Measurements from ENCODE around the gene STEAP3. TPM values are rescaled to one million over a fixed set of nuclear protein-coding genes. Genes with fewer than 3 reads are reported as not detected.

Gene STEAP3
- total RNA-seq, 2 donors from 2014 or later: 18.9 to 25.4 TPM

GRCh38 chr2:119190321-119191111 is 33.1 kb upstream of the STEAP3 start:
- WGBS, 2 donors: 60 to 61% methylated on average over 8 of the region's 8 CpGs
- Histone ChIP-seq H3K4me3 (no peak overlapping the region), H3K27ac (no peak overlapping the region), H3K9me3 (no peaks in the 10 kb centered on the region), H3K36me3 (replicated peaks in 1 of 2; ENCODE audit: insufficient read depth in 1 of 2, low read depth in 2 of 2) (no peaks in the 10 kb centered on the region), H3K4me1 (no peaks in the 10 kb centered on the region), H3K27me3 (no peaks in the 10 kb centered on the region)
- ATAC-seq (no peak), DNase-seq (no peak)
- no peak for TF ChIP-seq POLR2A (IDR thresholded peaks at IDR 0.05)
- TF ChIP-seq, protein P1, sequence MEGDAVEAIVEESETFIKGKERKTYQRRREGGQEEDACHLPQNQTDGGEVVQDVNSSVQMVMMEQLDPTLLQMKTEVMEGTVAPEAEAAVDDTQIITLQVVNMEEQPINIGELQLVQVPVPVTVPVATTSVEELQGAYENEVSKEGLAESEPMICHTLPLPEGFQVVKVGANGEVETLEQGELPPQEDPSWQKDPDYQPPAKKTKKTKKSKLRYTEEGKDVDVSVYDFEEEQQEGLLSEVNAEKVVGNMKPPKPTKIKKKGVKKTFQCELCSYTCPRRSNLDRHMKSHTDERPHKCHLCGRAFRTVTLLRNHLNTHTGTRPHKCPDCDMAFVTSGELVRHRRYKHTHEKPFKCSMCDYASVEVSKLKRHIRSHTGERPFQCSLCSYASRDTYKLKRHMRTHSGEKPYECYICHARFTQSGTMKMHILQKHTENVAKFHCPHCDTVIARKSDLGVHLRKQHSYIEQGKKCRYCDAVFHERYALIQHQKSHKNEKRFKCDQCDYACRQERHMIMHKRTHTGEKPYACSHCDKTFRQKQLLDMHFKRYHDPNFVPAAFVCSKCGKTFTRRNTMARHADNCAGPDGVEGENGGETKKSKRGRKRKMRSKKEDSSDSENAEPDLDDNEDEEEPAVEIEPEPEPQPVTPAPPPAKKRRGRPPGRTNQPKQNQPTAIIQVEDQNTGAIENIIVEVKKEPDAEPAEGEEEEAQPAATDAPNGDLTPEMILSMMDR (IDR thresholded peaks at IDR 0.05): no peak
- intact Hi-C loops (cut with DNase I): no loop called here

DNA sequence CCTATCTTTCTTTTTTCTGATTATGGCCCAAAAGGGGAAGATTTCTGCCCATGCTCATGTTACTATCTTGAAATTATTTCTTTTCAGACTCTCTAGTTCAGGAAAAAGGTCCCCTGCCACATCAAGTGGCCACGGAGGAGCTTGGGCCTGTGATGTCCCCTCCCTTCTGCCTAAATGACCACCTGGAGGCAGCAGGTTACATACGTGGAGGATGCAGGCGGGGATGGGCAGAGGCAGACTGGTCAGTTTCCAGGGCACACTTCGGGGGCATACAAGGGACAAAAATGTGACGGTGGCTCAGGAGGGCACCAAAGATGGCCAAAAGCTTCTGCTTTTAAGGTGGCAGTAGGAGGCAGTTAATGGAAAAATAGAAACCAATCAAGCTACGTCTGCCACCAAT is 30.7 kb upstream of the STEAP3 start:
- DNase-seq (no peak), ATAC-seq (no peak)
- 68 to 80% methylated on average over 6 of the region's 6 CpGs for WGBS, 2 donors

GRCh38 chr2:119195001-119195400 is 28.6 kb upstream of the STEAP3 start:
- ATAC-seq: no peak
- Histone ChIP-seq H3K27ac (no peak overlapping the region), H3K4me1 (peaks cover 30% of the 10 kb centered on the region), H3K4me3 (no peak overlapping the region), H3K27me3 (no peaks in the 10 kb centered on the region), H3K36me3 (replicated peaks in 1 of 2; ENCODE audit: insufficient read depth in 1 of 2, low read depth in 2 of 2) (no peaks in the 10 kb centered on the region), H3K9me3 (no peaks in the 10 kb centered on the region)
- DNase-seq: no peak
- intact Hi-C loops (cut with DNase I): no loop called here
- 91% methylated on average over 5 of the region's 5 CpGs for WGBS, 2 donors
- TF ChIP-seq, protein P1 (IDR thresholded peaks at IDR 0.05): no peak

More for the DNA sequence above, 30.7 kb upstream of the STEAP3 start:
- H3K36me3 ChIP-seq (replicated peaks in 1 of 2; ENCODE audit: insufficient read depth in 1 of 2, low read depth in 2 of 2): no peaks in the 10 kb centered on the region
- no peak overlapping the region for H3K27ac ChIP-seq
- H3K4me3 ChIP-seq: no peak overlapping the region
- peaks cover 21% of the 10 kb centered on the region for H3K4me1 ChIP-seq
- H3K27me3 ChIP-seq: no peaks in the 10 kb centered on the region
- H3K9me3 ChIP-seq: no peaks in the 10 kb centered on the region
- intact Hi-C loops (cut with DNase I): no loop called here
- TF ChIP-seq, protein P1 (IDR thresholded peaks at IDR 0.05): no peak
- TF ChIP-seq POLR2A (IDR thresholded peaks at IDR 0.05): no peak

GRCh38 chr2:119195887-119196286 is 27.7 kb upstream of the STEAP3 start:
- no peak overlapping the region for H3K4me3 ChIP-seq
- H3K27ac ChIP-seq: no peak overlapping the region
- no peak for TF ChIP-seq POLR2A (IDR thresholded peaks at IDR 0.05)
- TF ChIP-seq, protein P1 (IDR thresholded peaks at IDR 0.05): no peak
- H3K9me3 ChIP-seq: no peaks in the 10 kb centered on the region
- intact Hi-C loops (cut with DNase I): no loop called here
- no peaks in the 10 kb centered on the region for H3K27me3 ChIP-seq
- ATAC-seq (no peak), DNase-seq (peak in 2 of 4 donors; percentile 13 to 31)
- 15 to 16% methylated on average over 2 of the region's 2 CpGs for WGBS, 2 donors
- H3K4me1 ChIP-seq: peaks cover 30% of the 10 kb centered on the region
- H3K36me3 ChIP-seq (replicated peaks in 1 of 2; ENCODE audit: insufficient read depth in 1 of 2, low read depth in 2 of 2): no peaks in the 10 kb centered on the region

All from body of pancreas (tissue), 4 donors.